HG03095 (cell line): ENCODE measurements around the gene PPARD.
"Not testable (repeated sequence)": the region's sequence is repeated elsewhere in the genome, so short reads cannot be mapped to it uniquely, and the experiment has no call there.

Experiments
- ATAC-seq: cut with Tn5 transposase; IDR thresholded peaks from one replicate; pipeline ENCODE4 v1.9.1; 2021; ENCODE audit warnings: moderate library complexity; ENCODE audit not compliant: unreplicated experiment

Gene PPARD

DNA sequence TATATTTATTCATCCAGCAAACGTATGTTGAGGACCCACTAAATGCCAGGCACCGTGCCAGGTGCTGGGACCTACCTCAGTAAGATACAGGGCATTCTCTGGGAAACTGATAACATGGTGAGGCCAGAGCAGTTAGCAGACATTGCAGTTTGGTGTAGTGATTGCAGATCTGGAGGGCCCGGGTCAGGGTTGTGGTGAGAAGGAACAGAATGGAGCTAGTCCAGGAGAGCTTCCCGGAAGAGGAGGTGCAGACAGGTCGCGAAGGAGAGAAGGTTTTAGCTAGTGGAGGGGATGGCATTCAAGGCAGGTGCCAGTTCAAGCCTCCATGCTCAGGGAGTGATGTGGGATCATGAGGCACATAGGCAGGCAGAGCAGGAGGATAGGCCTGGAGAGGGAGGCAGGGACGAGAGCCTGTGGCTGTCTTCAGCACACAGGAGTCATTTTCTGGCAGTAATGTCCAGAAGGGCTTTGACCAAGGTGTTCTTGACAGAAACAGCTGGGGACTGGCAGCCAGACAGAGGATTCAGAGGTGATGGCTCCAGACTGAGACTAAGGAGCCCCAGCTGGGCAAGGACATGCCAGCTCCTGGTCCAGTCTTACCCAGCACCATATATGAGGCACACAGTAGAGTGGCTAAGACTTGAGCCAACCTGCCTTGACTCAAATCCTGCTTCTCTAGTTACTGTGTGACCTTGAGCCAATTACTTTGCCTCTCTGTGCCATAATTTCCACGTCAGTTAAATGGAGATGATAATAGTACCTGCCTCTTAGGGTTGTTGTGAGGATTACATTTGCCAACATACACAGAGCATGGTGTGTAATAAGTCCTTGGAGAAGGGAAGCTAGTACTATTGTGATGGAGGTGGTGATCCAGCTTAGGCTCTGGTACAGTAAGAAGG lies 61.4 kb downstream of the PPARD start:
- ATAC-seq, result no peak

GRCh38 chr6:35406711-35407485 lies 64.5 kb downstream of the PPARD start:
- no peak for ATAC-seq

DNA sequence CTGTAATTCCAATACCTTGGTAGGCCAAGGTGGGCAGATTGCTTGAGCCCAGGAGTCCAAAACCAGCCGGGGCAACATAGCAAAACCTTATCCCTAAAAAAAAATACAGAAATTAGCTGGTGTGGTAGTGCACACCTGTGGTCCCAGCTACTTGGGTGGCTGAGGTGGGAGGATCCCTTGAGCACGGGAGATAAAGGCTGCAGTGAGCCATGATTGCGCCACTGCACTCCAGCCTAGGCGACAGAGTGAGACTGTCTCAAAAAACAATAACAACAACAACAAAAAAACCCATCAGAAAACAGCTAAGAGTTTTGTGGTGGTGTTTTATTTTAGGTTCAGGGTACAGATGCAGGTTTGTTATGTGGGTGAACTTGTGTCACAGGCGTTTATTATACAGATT lies 66.9 kb downstream of the PPARD start:
- no peak for ATAC-seq

- no peak for ATAC-seq
These were observed 67.8 kb downstream of the PPARD start for GRCh38 chr6:35410131-35410530.

GRCh38 chr6:35411066-35411465 lies 68.7 kb downstream of the PPARD start:
- no peak for ATAC-seq

DNA sequence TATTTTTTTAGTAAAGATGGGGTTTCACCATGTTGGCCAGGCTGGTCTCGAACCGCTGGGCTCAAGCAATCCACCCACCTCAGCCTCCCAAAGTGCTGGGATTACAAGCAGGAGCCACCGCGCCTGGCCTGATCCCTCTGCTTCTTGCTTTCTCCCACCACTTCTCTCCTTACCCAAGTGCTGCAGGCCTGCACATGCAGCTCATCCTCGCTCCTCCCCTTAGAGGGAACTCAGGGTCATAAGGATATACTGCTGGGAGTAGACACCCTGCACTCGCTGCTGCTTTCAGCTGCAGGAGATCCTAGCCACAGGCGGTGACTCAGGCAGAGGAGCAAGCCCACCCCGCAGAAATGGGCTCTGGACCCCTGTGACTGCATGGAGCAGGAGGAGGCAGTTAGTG lies 69.7 kb downstream of the PPARD start:
- no peak for ATAC-seq

GRCh38 chr6:35413911-35414310 lies 71.6 kb downstream of the PPARD start:
- ATAC-seq, result no peak

DNA sequence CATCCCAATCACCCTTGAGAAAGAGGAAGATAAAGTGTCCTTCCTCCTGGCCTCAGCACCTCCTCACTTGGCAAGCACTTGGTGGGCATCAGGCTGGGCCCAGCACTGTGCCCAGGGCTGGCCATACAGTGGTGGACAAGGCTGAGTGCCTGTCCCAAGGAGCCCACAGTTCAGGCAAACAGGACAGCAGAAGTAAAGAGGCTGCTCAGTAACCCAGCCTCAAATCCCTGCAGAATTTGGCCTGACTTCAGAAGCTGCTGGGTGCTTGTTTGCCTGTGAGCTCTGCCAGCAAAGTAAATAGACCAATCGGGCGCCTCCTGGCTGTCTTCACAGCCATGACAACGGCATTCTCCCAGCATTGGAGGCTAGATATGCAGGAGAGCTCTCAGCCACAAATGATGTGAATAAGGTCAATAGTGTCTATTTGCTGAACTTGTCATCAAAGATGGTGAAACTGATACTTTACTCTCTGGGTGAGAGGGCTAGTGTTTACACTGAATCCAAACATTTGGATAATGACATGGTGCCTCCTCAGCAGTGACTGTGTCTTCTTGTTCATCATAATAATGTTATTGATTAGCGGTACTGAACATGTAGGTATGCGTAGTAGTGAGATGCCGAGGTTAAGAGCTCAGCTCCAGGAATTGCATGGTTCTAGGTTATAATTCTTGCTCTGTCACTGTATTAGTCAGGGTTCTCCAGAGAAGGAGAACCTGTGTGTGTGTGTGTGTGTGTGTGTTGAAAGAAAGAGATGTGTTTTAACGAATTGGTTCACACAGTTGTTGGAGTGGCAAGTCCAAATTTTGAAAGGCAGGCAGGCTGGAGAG lies 72.9 kb downstream of the PPARD start:
- no peak for ATAC-seq

- ATAC-seq, result no peak
These were observed 75.8 kb downstream of the PPARD start for GRCh38 chr6:35417979-35418661.

GRCh38 chr6:35419417-35419816 lies 77.1 kb downstream of the PPARD start:
- ATAC-seq, result no peak

GRCh38 chr6:35419961-35420360 lies 77.6 kb downstream of the PPARD start:
- ATAC-seq, result no peak

- no peak for ATAC-seq
These were observed 82.9 kb downstream of the PPARD start for GRCh38 chr6:35425284-35425683.

GRCh38 chr6:35426074-35426473 lies 83.7 kb downstream of the PPARD start:
- ATAC-seq, result no peak

GRCh38 chr6:35427435-35427834 lies 85.1 kb downstream of the PPARD start:
- ATAC-seq, result no peak

- no peak for ATAC-seq
These were observed 85.5 kb downstream of the PPARD start for GRCh38 chr6:35427851-35428321.

GRCh38 chr6:35428421-35429149 lies 86.2 kb downstream of the PPARD start:
- ATAC-seq, result no peak

GRCh38 chr6:35429463-35429862 lies 87.1 kb downstream of the PPARD start:
- ATAC-seq, result no peak

DNA sequence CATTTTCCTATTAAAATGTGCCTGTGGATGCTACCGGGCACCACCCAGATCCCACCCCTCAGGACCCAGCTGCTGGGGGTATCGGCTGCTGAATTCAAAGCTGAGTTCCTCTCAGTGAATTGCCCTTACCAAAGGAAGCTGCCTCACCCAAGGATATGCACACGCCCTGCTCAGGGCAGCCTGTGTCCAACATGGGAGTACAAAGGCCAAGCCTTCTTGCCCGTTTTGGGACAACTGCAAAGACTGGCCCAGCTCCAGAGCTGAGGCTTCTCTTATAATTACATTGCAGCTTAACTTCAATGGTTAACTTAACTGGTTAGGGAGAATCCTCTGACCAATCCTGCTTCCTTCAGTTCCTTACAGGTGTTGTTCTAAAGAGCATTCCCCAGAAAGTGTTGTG lies 89.9 kb downstream of the PPARD start:
- ATAC-seq, result no peak

DNA sequence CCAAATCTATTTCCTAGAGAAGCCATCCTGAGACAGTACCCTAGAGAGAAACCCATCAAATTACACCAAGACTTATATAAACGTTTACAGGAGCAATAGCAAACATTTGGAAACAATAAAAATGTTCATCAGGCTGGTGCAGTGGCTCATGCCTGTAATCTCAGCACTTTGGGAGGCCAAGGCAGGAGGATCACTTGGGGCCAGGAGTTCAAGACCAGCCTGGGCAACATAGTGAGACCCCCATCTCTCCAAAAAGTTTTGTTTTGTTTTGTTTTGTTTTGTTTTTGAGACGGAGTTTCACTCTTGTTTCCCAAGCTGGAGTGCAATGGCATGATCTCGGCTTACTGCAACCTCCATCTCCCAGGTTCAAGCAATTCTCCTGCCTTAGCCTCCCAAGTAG lies 90.3 kb downstream of the PPARD start:
- ATAC-seq, result not testable (repeated sequence)
